ENCODE measurements around the gene CD63.

- TF ChIP-seq SIN3A (IDR thresholded peaks at IDR 0.05; ENCODE audit: borderline replicate concordance, insufficient read depth, low read depth, low read length) (no peak), POLR2AphosphoS5 (IDR thresholded peaks at IDR 0.05; ENCODE audit: low read depth, low read length) (no peak), CTCF (IDR thresholded peaks at IDR 0.05) (no peak)
Measured at GRCh38 chr12:55696141-55696540, 32.7 kb downstream of the CD63 start.
